Calu3 (cell line): ENCODE data around the gene LCN1. TPM values are rescaled to one million over a fixed set of nuclear protein-coding genes. Genes with fewer than 3 reads are reported as not detected.

Source experiments
- BruUV-seq: library from RNA; stranded (reverse); fragments of 400-500 nt; replicated peaks from 2 replicates; lab custom pipeline; 2021; lab: Mats Ljungman, UMichigan
- CTCF ChIA-PET: fragments of 300-600 bp; sonication (Branson Sonifier 250); formaldehyde crosslinking; loops from one replicate; lab custom pipeline; 2022; ENCODE audit warnings: antibody characterized with exemption; lab: Charles Lee
- DNase-seq: peaks from one replicate; pipeline ENCODE4 v3.0.0; 2022
- H3K27ac Mint-ChIP-seq: one replicate; pipeline ENCODE4 v1.8.0; 2022; ENCODE audit warnings: mixed read lengths; ENCODE audit not compliant: unreplicated experiment
- H3K27me3 Mint-ChIP-seq: one replicate; pipeline ENCODE4 v1.8.0; 2022; ENCODE audit warnings: mixed read lengths; ENCODE audit not compliant: unreplicated experiment
- H3K36me3 Mint-ChIP-seq: one replicate; pipeline ENCODE4 v1.8.0; 2022; ENCODE audit warnings: mild to moderate bottlenecking, moderate library complexity, mixed read lengths; ENCODE audit not compliant: insufficient read depth, unreplicated experiment
- H3K4me1 Mint-ChIP-seq: one replicate; pipeline ENCODE4 v1.8.0; 2022; ENCODE audit warnings: mild to moderate bottlenecking, low read depth, mixed read lengths; ENCODE audit not compliant: unreplicated experiment
- H3K4me3 Mint-ChIP-seq: one replicate; pipeline ENCODE4 v1.8.0; 2022; ENCODE audit warnings: mild to moderate bottlenecking, low read depth, moderate library complexity, mixed read lengths; ENCODE audit not compliant: unreplicated experiment
- H3K9me3 Mint-ChIP-seq: one replicate; pipeline ENCODE4 v1.8.0; 2022; ENCODE audit warnings: low read depth, mixed read lengths; ENCODE audit not compliant: unreplicated experiment
- CTCF ChIP-seq: fragments of 200-600 bp; IDR thresholded peaks from one replicate; pipeline ENCODE4 v1.8.0; 2022; ENCODE audit warnings: antibody characterized with exemption; ENCODE audit not compliant: unreplicated experiment
- intact Hi-C: fragments of 100-400 bp; cut with micrococcal nuclease; formaldehyde crosslinking; loops from one replicate; pipeline ENCODE4 v1.10.0; 2022; ENCODE audit not compliant: unreplicated experiment
- total RNA-seq: library from RNA; stranded (reverse); gene quantifications from 2 replicates; pipeline ENCODE4 v1.2.3, GENCODE V29; 2022

The LCN1 gene
- total RNA-seq, 1 experiment from 2014 or later: not detected

GRCh38 chr9:135500525-135501260, 20.5 kb upstream of the LCN1 start, which contains the start of gene MRPS2:
MRPS2 (plus strand) TSS chr9:135500682; CDS start chr9:135500711, 29 bp downstream.
- peak; percentile 87 for DNase-seq
- intact Hi-C loops: no loop called here
- peak within 1 kb of the TSS; percentile 74 for H3K27ac Mint-ChIP-seq
- H3K27me3 Mint-ChIP-seq: no peaks in the 10 kb centered on the region
- peak within 1 kb of the TSS; percentile 87 for H3K4me3 Mint-ChIP-seq
- H3K9me3 Mint-ChIP-seq: no peaks in the 10 kb centered on the region
- H3K4me1 Mint-ChIP-seq: no peaks in the 10 kb centered on the region
- peak; percentile 56 for TF ChIP-seq CTCF
- no TSS peak for BruUV-seq
- H3K36me3 Mint-ChIP-seq: peaks cover 44% of the 10 kb centered on the region
- CTCF ChIA-PET: no interaction called here

- CTCF ChIA-PET: no interaction called here
- peaks cover 44% of the 10 kb centered on the region for H3K36me3 Mint-ChIP-seq
- no TSS peak for BruUV-seq
- no peak for DNase-seq
- no peak for TF ChIP-seq CTCF
- H3K27me3 Mint-ChIP-seq: no peaks in the 10 kb centered on the region
- H3K27ac Mint-ChIP-seq: no peak overlapping the region
- intact Hi-C loops: no loop called here
- H3K4me3 Mint-ChIP-seq: peak overlapping the region; percentile 87
- H3K4me1 Mint-ChIP-seq: no peaks in the 10 kb centered on the region
- H3K9me3 Mint-ChIP-seq: no peaks in the 10 kb centered on the region
These were observed 19.7 kb upstream of the LCN1 start for GRCh38 chr9:135501261-135502167.

- no peaks in the 10 kb centered on the region for H3K9me3 Mint-ChIP-seq
- peaks cover 44% of the 10 kb centered on the region for H3K36me3 Mint-ChIP-seq
- CTCF ChIA-PET: no interaction called here
- TF ChIP-seq CTCF: no peak
- BruUV-seq: no TSS peak
- DNase-seq: no peak
- H3K27me3 Mint-ChIP-seq: no peaks in the 10 kb centered on the region
- no peaks in the 10 kb centered on the region for H3K4me1 Mint-ChIP-seq
- no peak overlapping the region for H3K27ac Mint-ChIP-seq
- H3K4me3 Mint-ChIP-seq: peak overlapping the region; percentile 87
- intact Hi-C loops: no loop called here
These were observed 18.9 kb upstream of the LCN1 start for GRCh38 chr9:135502168-135502872.

- no peak for TF ChIP-seq CTCF
- CTCF ChIA-PET: no interaction called here
- Mint-ChIP-seq H3K9me3 (no peaks in the 10 kb centered on the region), H3K27me3 (no peaks in the 10 kb centered on the region), H3K4me3 (no peak overlapping the region), H3K36me3 (peaks cover 44% of the 10 kb centered on the region), H3K4me1 (no peaks in the 10 kb centered on the region), H3K27ac (no peak overlapping the region)
- no peak for DNase-seq
- BruUV-seq: no TSS peak
- intact Hi-C loops: no loop called here
These were observed 18.3 kb upstream of the LCN1 start for GRCh38 chr9:135502873-135503321.
